Heart left ventricle (tissue), 13 donors: Measurements from ENCODE around the gene MCAM.

ENCODE experiments used
- POLR2A ChIP-seq, 2 donors: fragments of 450-650 bp; IDR thresholded peaks; one replicate each; pipeline ENCODE4 v1.6.1; 2017; ENCODE audit warnings: antibody characterized with exemption in 2 of 2, mild to moderate bottlenecking in 2 of 2, moderate library complexity in 2 of 2
- TF ChIP-seq, protein P1 (sequence below), 12 donors: fragments of 200-600 bp; sonication (generic) in 4 of 12; IDR thresholded peaks; one replicate each; pipeline versions ENCODE4 v1.5.0 to v1.8.0; 2018 to 2022; ENCODE audit warnings: antibody characterized with exemption in 12 of 12, mild to moderate bottlenecking in 5 of 12
- donor health status: ischemic (EF 13 %, LVEDD 7.1; RV severe dilation, severe dysfunction).
- donor health status: DM: no; HTN: yes; CAD: no.
- donor health status: DM: no; HTN: no; CAD: no.
- donor health status: ischemic (EF 25% LVEDD 6.9; RV normal size, moderate dysfunction).
- donor health status: ischemic (EF 25% LVEDD 5.7; RV mildly dilated, moderate dysfunction).
- donor health status: ischemic (EF 35%, LVEDD 5.7; RV mildly dilated, moderate dysfunction).
- donor health status: nonischemic (EF 11% LVEDD 7.7; RV severe dilation, severe dysfunction).
- donor health status: DM: yes; HTN: yes; CAD: no.
- donor health status: PGD.
- donor health status: ischemic (EF 29% LVEDD 5.4; RV normal size, mild dysfunction).
- donor health status: nonischemic (EF 23%, LVEDD 6.1; RV moderate dilation, normal function).

DNA sequence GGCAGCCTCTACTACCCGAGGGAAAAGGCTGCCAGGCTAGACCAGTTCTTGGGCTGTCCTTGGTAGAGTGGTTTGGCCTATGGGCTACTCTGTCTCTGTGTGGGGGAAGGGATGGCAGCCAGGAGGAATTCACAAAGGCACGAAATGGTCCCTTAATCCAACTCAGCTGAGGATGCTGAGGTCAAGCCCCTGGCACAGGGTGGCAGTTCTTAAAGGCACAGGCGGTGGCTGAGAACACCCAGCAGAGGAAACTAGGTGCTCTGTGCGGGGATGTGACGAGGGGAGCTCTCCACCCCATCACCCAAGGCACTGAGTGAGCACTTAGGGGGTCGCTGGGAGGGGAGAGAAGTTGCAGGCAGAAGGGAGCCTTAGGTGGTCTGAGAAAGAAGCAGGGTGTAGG lies 29.7 kb upstream of the MCAM start, which contains the start of gene MFRP:
- TF ChIP-seq, protein P1, sequence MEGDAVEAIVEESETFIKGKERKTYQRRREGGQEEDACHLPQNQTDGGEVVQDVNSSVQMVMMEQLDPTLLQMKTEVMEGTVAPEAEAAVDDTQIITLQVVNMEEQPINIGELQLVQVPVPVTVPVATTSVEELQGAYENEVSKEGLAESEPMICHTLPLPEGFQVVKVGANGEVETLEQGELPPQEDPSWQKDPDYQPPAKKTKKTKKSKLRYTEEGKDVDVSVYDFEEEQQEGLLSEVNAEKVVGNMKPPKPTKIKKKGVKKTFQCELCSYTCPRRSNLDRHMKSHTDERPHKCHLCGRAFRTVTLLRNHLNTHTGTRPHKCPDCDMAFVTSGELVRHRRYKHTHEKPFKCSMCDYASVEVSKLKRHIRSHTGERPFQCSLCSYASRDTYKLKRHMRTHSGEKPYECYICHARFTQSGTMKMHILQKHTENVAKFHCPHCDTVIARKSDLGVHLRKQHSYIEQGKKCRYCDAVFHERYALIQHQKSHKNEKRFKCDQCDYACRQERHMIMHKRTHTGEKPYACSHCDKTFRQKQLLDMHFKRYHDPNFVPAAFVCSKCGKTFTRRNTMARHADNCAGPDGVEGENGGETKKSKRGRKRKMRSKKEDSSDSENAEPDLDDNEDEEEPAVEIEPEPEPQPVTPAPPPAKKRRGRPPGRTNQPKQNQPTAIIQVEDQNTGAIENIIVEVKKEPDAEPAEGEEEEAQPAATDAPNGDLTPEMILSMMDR (IDR thresholded peaks at IDR 0.05) = no peak
- TF ChIP-seq POLR2A (IDR thresholded peaks at IDR 0.05) = no peak
